Hindlimb muscle (tissue), 1 donor: Measurements from ENCODE around the gene TBX2. TPM values are rescaled to one million over a fixed set of nuclear protein-coding genes. Genes with fewer than 3 reads are reported as not detected.
"Not testable (repeated sequence)": the region's sequence is repeated elsewhere in the genome, so short reads cannot be mapped to it uniquely, and the experiment has no call there.

Experiments used
- DNase-seq: peaks from one replicate; pipeline ENCODE4 v3.0.0-alpha.2; 2013
- polyA plus RNA-seq: library from polyadenylated mRNA; unstranded; fragments of 120-200 nt; gene quantifications from one replicate; pipeline ENCODE4 v1.2.1, GENCODE V29; 2013; ENCODE audit not compliant: insufficient read length

The TBX2 gene
- polyA plus RNA-seq, result 12.2 TPM

- DNase-seq, result peak; percentile 85
Measured at GRCh38 chr17:61399131-61400065, at the start of gene TBX2. TBX2 (plus strand) TSS chr17:61399843; CDS start chr17:61400177, 334 bp downstream.

- DNase-seq, result no peak
Measured at GRCh38 chr17:61351745-61352407, 47.8 kb upstream of the TBX2 start.

- DNase-seq, result no peak
Measured at GRCh38 chr17:61352408-61352770, 47.3 kb upstream of the TBX2 start.

GRCh38 chr17:61352781-61353491, 46.7 kb upstream of the TBX2 start:
- no peak for DNase-seq

GRCh38 chr17:61353615-61354014, 46.0 kb upstream of the TBX2 start:
- DNase-seq, result no peak

- no peak for DNase-seq
Measured at GRCh38 chr17:61354895-61355874, 44.5 kb upstream of the TBX2 start.

GRCh38 chr17:61357061-61357460, 42.6 kb upstream of the TBX2 start:
- DNase-seq, result not testable (repeated sequence)

GRCh38 chr17:61359513-61359912, 40.1 kb upstream of the TBX2 start:
- DNase-seq, result not testable (repeated sequence)

GRCh38 chr17:61360318-61360943, 39.2 kb upstream of the TBX2 start:
- DNase-seq, result no peak

GRCh38 chr17:61361084-61361483, 38.6 kb upstream of the TBX2 start:
- DNase-seq, result no peak

- no peak for DNase-seq
Measured at GRCh38 chr17:61362396-61362795, 37.2 kb upstream of the TBX2 start.

GRCh38 chr17:61362852-61363600, 36.6 kb upstream of the TBX2 start:
- DNase-seq, result no peak

GRCh38 chr17:61363601-61364462, 35.8 kb upstream of the TBX2 start:
- DNase-seq, result no peak

- DNase-seq, result no peak
Measured at GRCh38 chr17:61364463-61364846, 35.2 kb upstream of the TBX2 start.

GRCh38 chr17:61366076-61366714, 33.4 kb upstream of the TBX2 start:
- no peak for DNase-seq

GRCh38 chr17:61366715-61367413, 32.8 kb upstream of the TBX2 start:
- no peak for DNase-seq

- no peak for DNase-seq
Measured at GRCh38 chr17:61368049-61368831, 31.4 kb upstream of the TBX2 start.
